CD1c-positive myeloid dendritic cell (primary cell): Measurements from ENCODE around the gene VASH1.

Experiments used
- DNase-seq: peaks from one replicate; pipeline ENCODE4 v3.0.0-alpha.2; 2016; ENCODE audit errors: extremely low spot score

Gene VASH1

DNA sequence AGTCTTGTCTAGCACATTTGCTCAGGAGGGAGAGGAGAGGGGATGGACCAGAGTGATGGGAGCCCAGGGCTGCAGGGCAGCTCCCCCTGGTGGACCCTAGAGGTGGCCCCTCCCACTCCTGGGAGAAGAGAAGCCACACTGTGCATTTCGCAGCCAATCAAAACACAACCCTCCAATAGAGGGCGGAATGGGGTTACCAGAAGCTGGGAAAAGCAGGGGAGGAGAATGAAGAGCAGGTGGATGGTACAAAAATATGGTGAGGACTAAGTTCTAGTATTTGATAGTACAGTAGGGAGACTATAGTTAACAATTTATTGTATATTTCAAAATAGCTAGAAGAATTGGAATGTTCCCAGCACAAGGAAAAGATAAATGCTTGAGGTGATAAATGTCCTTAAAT lies 23.6 kb downstream of the VASH1 start:
- peak; percentile 86 for DNase-seq

GRCh38 chr14:76786601-76787000 lies 25.3 kb downstream of the VASH1 start:
- no peak for DNase-seq

DNA sequence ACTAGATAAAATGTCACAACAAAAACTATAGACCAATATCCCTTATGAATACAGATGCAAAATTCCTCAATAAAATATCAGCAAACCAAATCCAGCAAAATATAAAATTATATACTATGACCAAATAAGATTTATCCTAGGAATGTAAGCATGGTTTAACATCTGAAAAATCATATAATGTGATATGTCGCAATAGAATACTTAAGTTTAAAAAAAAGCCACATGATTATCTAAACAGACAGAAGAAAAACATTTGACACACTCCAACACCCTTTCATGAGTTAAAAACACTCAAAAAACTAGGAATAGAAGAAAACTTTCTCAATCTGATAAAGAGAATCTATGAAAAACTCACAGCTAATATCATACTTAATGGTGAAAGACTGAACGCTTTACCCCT lies 31.2 kb downstream of the VASH1 start:
- no peak for DNase-seq

- DNase-seq, result no peak
Observed at GRCh38 chr14:76793324-76793723, 32.1 kb downstream of the VASH1 start.

DNA sequence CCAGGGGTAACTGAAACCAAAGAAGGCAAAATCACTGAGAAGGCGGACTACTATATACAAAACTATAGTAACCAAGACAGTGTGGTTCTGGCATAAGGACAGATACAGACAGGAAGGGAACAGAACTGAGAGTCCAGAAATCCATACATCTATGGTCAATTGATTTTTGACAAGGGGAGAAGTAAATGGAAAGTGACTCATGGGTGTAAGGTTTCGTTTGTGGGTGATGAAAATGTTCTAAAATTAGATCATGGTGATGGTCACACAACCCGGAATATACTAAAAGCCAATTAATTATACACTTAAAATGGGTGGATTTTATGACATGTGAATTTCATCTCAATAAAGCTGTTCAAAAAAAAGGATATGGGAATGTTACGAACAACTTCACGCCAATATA lies 32.7 kb downstream of the VASH1 start:
- DNase-seq, result no peak

DNA sequence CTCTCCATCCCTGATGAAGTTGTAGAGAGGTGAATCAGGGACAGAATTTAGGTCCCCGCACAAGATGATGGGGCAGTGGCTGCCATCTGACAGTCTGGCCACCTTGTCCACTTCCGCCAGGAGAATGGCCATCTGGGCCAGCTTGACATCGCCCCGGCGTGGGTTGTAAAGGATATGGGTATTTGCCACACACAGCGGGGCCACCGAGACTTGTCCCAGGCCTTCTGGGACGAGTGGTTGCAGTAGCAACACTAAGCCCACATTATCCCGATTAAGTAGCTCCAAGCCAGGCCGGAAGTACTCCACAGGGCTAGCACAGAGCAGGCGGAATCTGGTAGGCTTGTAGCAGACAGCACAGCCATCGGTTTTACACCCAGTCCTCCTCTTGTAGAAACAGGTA lies 45.2 kb downstream of the VASH1 start:
- no peak for DNase-seq

DNA sequence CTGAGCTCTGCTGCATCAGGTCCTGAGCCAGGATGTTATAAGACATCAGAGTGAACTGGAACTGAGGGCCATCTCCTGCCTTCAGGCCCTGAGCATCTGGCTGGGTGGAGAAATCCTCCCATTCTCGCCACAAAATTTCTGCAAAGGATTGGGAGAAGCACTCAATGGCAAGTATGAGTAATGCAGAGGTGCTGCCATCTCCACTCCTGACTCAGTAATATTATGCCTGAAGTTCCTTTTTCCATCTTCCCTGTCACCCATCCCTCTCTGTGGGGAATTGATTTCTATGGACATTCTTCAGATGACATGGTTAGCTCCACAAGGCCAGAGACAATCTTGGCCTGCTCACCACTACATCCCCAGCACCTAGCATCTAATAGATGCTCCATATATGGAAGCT lies 46.7 kb downstream of the VASH1 start:
- peak; percentile 23 for DNase-seq

DNA sequence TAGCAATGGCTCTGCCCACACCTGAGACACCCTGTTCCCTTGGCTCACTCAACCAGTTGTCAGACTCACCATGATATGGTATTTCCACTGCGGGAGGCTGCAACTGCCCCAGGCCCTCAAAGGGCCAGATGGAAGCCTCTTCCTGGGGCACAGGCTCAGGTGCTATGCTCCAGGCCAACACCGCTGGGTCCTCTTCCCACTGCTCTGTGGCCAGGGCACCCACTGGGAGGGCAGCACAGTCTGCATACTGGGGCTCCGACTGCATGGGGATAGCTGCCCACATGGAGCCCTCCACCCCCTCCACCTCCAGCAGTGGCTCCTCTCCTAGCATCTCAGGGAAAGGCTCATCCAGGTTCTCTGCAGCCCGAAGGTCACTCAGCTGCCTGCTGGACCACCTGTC lies 47.7 kb downstream of the VASH1 start:
- no peak for DNase-seq

DNA sequence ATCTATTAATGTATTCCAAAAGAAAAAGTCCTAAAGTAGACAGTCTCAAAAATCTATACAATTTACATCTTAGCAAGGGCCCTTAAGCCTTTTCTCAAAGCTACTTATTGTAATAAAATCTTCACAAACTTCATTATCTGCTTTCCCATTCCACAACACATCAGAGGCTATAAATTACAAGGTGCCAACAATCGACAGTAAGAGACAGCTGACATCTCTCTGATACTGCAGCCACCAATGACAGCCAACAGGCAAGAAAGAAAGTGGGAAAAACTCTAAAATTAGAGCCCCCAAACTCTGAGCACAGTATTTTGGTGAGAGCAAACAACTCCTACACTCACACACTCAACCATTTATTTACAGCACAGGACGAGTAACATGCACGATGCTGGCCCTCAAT lies 49.3 kb downstream of the VASH1 start:
- no peak for DNase-seq

- DNase-seq, result peak; percentile 58
Observed at GRCh38 chr14:76810953-76811400, 49.7 kb downstream of the VASH1 start.

DNA sequence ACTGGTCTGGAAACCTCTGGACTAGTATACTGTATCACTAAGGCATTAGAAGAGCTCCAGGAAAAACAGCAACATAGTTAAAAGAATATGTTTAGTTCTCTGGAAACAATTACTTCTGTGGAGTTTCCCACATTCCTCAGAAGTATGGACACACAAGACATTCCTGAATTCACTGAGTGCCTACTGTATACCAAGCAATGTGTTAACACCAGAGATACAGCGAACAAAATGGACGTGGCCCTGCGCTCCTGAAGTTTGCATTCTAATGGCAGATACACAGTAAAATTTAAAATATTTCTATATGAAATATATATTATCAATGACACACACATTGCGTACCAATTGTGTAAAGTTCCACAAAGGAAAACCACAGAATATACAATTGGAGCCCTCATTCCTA lies 50.3 kb downstream of the VASH1 start:
- no peak for DNase-seq

DNA sequence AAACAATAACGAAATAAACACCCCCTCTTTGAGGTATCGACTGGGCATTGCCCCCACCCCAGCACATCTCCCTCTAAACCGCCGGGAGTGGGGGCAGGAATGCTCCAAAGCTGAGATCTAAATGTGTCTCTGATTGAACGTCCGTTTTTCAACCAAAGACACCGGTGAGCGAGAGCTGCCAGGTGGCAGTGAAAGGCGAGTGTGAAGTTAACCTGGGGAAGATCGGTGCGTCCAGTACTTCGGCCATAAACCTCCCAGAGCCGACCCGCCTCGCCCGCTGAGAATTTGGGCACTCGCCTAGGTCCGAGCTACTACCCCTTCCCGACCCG lies 50.8 kb downstream of the VASH1 start:
- DNase-seq, result no peak

DNA sequence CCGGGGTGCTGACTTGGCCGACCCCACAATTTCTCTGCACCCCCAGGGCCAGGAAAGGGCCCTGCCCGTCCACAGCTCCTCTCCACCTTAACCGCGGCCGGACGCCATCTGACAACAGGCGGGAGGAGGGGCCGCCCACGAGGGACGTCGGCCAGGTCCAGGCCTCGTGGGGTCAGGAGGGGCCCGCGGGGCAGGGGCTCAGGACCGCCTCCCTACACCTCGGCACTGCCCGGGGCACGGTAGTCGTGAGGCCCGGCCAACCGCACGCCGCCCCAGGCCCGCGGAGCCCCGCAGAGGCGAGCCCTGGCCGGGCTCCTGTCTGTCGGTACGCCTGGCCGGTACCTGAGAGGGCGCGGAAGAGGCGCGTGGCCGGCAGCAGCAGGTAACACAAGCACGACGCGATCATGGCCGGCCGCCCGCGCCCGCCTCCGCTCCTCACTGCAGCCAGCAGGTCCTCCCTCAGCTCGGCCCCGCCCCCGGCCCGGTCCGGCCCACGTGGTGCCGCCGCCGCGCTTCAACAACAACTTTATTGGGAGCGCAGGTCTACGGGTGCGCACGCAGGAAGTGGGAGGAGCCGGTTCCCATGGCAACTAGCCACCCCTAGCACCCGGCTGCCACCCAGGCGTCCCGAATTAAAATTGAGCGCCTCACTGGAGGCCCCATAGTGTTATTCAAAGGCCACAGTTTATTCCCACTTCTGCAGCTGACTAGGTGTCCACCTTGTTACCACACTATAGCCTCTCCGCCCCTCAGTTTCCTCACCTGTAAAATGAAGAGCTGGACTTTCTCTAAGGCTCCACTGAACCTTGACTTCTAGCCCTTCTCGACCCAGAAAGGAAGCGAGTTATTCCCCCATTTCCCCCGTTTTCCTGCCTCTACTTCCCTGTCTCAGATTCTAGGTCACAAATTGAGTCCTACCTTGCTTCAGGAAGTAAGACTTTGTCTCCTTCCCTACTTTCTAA lies 51.4 kb downstream of the VASH1 start, which contains the start of gene ANGEL1:
Gene ANGEL1, minus strand, starts transcription at position 461 of the 962 bp plus-strand sequence. Its CDS starts 55 bp downstream, at position 406.
- DNase-seq, result peak; percentile 97

GRCh38 chr14:76814726-76815645 lies 53.7 kb downstream of the VASH1 start:
- DNase-seq, result no peak

DNA sequence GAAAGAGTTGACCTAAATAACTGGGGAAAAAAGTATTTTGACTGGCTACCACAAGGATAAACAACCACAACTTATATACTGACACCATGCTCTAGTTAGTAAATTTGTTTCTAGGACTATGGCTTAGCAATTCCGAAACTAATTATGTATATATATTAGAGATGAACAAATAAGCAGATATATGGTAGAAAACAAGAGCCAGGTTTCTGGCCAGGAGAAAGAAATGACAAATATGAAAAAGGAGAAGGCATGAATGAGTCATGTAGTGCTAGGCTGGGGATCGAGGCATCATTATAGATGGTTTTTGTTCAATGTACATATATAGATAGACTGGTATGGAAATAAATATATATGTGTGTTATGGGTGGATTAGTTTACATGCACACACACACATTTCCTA lies 59.4 kb downstream of the VASH1 start:
- no peak for DNase-seq

DNA sequence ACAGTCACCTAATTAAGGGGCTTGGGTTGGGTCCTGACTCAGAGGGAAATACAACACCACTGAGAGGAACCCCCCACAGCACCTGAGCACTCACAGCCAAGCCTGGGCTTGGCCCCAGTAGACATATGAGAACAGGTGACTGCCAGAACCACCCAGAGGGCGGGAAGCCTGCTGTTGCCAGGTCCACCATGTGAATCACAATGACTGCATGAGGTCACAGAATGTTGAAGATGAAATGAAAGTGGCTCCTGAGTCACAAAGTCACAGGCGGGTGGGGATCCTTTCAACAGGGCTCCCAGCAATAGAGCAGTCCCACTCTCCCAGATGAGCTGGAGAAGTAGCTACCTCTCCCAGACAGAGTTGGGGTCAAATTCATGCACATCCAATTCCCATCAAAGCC lies 64.9 kb downstream of the VASH1 start, which contains the start of gene LRRC74A:
Gene LRRC74A, plus strand, starts transcription at position 287 of the 400 bp plus-strand sequence. CDS start 290 bp downstream, outside the sequence.
- DNase-seq, result peak; percentile 27

- DNase-seq, result no peak
Observed at GRCh38 chr14:76827696-76828296, 66.5 kb downstream of the VASH1 start.

DNA sequence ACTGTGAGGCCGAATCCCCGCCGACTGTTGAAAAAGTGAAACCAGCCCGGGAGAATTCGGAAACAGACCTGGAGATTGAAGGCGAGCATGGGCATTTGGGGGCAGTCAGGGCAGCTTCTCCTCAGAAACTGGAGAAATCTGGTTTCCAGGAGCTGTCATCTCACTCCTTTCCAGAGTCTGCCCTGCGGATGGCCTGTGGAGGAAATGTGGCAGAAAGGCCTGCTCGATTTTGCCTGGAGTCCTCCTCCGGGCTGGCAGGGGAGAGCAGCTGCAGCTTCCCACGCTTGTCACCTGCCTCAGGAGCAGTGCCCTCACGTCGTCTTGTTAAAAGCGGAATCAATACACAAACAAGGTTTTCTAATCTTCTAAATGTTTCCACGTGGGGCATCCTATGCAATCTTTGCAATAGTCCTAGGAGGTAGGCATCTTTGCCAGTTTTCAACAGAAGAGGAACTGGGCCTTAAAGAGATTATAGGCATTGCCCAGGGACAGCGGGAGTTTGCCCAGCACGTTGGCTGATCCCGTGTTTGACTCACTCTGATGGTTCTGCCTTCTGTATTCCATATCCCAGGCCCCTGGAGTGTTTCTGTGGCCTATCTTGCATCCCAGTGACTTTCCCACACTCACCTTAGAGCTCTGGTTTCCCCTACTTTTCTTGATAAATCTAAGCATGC lies 67.2 kb downstream of the VASH1 start:
- peak; percentile 57 for DNase-seq

DNA sequence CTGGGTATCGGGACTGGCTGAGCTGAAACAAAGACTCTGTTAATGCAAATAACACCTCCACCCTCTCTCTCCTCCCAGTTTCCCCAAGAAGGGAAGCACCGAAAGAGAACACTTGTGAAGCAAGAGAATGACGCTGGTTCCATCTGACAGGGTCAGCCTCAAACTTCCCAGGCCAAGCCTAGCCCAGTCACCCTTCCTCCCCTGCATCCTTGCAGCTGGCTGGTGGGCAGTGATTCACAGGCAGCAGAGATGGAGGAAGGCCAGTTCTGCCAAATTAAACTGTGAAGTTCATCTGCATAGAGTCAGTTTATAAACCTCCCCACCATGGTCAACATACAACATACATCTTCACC lies 67.7 kb downstream of the VASH1 start:
- DNase-seq, result peak; percentile 80

GRCh38 chr14:76829650-76830421 lies 68.6 kb downstream of the VASH1 start:
- DNase-seq, result no peak

DNA sequence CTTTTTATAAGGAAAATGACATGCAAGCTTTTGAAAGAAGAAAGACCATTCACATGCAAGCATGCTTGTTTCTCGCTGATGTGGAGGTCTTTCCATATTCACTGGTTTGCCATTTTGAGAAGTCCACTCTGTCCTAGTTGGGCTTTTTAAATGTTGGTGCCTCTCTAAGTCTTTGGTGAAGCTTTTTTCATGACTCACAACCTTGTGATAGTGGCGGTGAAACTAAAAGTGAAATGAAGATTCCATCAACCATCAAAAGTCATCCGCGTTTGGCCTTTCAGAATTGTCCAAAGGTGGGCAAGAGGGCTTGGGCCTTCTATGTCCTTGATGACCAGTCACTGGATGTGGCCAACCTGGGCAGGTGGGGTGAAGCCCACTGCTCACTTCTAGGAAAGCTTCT lies 69.3 kb downstream of the VASH1 start:
- DNase-seq, result no peak
